Fibroblast of upper back skin (primary cell): Measurements from ENCODE around the gene PCBP4.

Experiments used
- DNase-seq: peaks from one replicate; pipeline ENCODE4 v3.0.0-alpha.2; 2013

The PCBP4 gene

GRCh38 chr3:51967384-51968169, at the start of gene PCBP4:
Gene PCBP4, minus strand, starts transcription at chr3:51967454. Its CDS starts 6,214 bp downstream, at chr3:51961240.
- peak; percentile 55 for DNase-seq

- no peak for DNase-seq
Measured at GRCh38 chr3:52015438-52016228, 48.4 kb upstream of the PCBP4 start.

GRCh38 chr3:52014613-52015012, 47.4 kb upstream of the PCBP4 start:
- DNase-seq, result no peak

- DNase-seq, result no peak
Measured at GRCh38 chr3:52013802-52014598, 46.7 kb upstream of the PCBP4 start.

GRCh38 chr3:52012699-52013098, 45.4 kb upstream of the PCBP4 start:
- no peak for DNase-seq

GRCh38 chr3:52010431-52010830, 43.2 kb upstream of the PCBP4 start:
- DNase-seq, result no peak

GRCh38 chr3:52007291-52007690, 40.0 kb upstream of the PCBP4 start:
- DNase-seq, result no peak

- no peak for DNase-seq
Measured at GRCh38 chr3:52006820-52007133, 39.5 kb upstream of the PCBP4 start.

- DNase-seq, result no peak
Measured at GRCh38 chr3:52006017-52006819, 39.0 kb upstream of the PCBP4 start.

GRCh38 chr3:52005571-52005986, 38.3 kb upstream of the PCBP4 start:
- peak; percentile 78 for DNase-seq

- DNase-seq, result no peak
Measured at GRCh38 chr3:52004906-52005395, 37.7 kb upstream of the PCBP4 start.

- peak; percentile 70 for DNase-seq
Measured at GRCh38 chr3:52004163-52004787, 37.0 kb upstream of the PCBP4 start.

- no peak for DNase-seq
Measured at GRCh38 chr3:52002748-52003147, 35.5 kb upstream of the PCBP4 start.

- peak; percentile 67 for DNase-seq
Measured at GRCh38 chr3:52001443-52001974, 34.3 kb upstream of the PCBP4 start.

- DNase-seq, result no peak
Measured at GRCh38 chr3:51999846-52000245, 32.6 kb upstream of the PCBP4 start.

GRCh38 chr3:51998774-51999173, 31.5 kb upstream of the PCBP4 start:
- no peak for DNase-seq

GRCh38 chr3:51997935-51998596, 30.8 kb upstream of the PCBP4 start:
- DNase-seq, result no peak

- DNase-seq, result no peak
Measured at GRCh38 chr3:51997172-51997571, 29.9 kb upstream of the PCBP4 start.

- peak; percentile 95 for DNase-seq
Measured at GRCh38 chr3:51995346-51996163, 28.3 kb upstream of the PCBP4 start, which contains the start of gene RPL29. Gene RPL29, minus strand, starts transcription at chr3:51995895. Its CDS starts 434 bp downstream, at chr3:51995461.

- no peak for DNase-seq
Measured at GRCh38 chr3:51994530-51994929, 27.3 kb upstream of the PCBP4 start.
